NCI-H460 (cell line): Measurements from ENCODE around the gene COPA. TPM values are rescaled to one million over a fixed set of nuclear protein-coding genes. Genes with fewer than 3 reads are reported as not detected.

ENCODE experiments used
- DNase-seq: peaks from one replicate; pipeline ENCODE4 v3.0.0-alpha.2; 2016; ENCODE audit warnings: low read depth; ENCODE audit errors: extremely low read depth
- small RNA-seq, 2 experiments: library from RNA; depleted of rRNA; stranded (forward); fragments of <200 nt; gene quantifications; one replicate each; pipeline ENCODE3, GENCODE V24; 2014
- total RNA-seq: library from RNA; depleted of rRNA; stranded (reverse); fragments of >200 nt; shearing (Covaris generic); gene quantifications from 2 replicates; pipeline ENCODE4 v1.2.3, GENCODE V29; 2014; rRNA removed

Gene COPA
- total RNA-seq, 1 experiment from 2014 or later, result 184 TPM

- no peak for DNase-seq
Measured at GRCh38 chr1:160244209-160244608, 98.8 kb downstream of the COPA start.

DNA sequence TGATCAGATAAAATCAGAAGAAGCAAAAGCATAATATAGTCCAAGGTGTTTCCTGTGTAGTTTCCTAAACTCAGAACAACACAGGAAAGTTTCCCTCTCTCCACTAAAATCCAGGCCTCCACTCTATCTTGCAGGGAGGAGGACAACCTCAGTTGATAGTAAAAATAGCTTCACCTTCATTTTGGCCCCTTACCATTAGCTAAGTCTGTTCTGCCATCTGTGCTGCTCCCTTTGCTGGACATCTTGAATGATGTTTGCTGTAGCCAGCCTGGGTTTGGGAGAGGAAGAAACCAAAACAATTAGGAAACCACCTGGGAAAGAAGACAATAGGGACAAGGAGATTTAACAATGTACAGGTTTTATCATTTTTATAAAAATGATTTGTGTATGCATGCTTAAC lies 99.3 kb downstream of the COPA start:
- no peak for DNase-seq

DNA sequence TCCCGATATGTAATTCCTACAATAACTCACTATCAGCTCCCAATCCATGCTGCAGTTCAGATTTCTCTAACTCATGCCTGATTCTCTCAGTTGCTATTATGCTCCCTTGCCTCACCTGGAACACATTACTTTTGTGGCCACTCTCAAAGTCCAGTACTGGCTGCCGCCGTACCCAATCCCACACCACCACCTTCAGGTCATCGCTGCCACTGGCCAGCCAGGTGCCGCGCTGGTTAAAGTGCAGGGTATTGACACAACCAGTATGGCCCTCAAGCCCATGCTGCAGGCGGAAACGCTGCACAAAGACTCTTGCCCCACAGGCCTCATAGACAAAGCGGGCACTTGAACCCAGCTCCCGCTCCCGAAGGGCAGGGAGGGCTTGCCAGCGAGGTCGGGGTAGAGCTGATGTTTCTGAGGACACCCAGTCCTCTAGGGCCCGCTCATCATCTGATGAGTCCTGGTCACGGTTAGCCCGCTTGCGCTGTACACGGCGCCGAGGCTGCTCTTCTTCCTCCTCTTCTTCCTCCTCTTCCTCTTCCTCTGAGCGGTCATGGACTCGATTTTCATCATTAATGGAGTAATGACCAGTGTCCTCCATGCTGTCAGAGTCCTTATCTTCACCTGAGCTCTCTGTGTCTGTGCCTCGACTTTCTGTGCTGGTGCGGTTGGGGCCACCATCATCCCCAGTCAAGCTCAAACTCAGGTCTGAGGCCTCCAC lies 103.3 kb downstream of the COPA start:
- DNase-seq, result no peak

Small RNA genes lying within 50 kb of the gene (small RNA-seq; reads per million reads assigned to genes)
- gene RF00019 (0 reads per million in 2 experiments), gene RNU4-42P (0.12 to 0.18 reads per million in 2 experiments)

Other genes starting within 250 kb of the COPA start
- 22.4 and 23.1 TPM in 2 replicates for gene IGSF8, start 244.6 kb downstream of the COPA start, total RNA-seq
- 0.07 and 0.12 TPM in 2 replicates for gene ATP1A2, start 227.5 kb downstream of the COPA start, total RNA-seq
- not detected in 2 replicates for gene ATP1A4, start 191.6 kb downstream of the COPA start, total RNA-seq
- not detected in 2 replicates for gene CASQ1, start 152.7 kb downstream of the COPA start, total RNA-seq
- gene PEA15, start 137.9 kb downstream of the COPA start, total RNA-seq, result 57.5 and 63.5 TPM in 2 replicates
- gene DCAF8, start 80.7 kb downstream of the COPA start, total RNA-seq, result 90.9 and 125 TPM in 2 replicates
- gene PEX19, start 58.1 kb downstream of the COPA start, total RNA-seq, result 52.1 and 53.6 TPM in 2 replicates
- 129 and 144 TPM in 2 replicates for gene NCSTN, start 133 bp upstream of the COPA start, total RNA-seq
- gene NHLH1, start 23.8 kb upstream of the COPA start, total RNA-seq, result 0.27 TPM in 1 of 2 replicates, not detected in the other
- 0.02 TPM in 1 of 2 replicates, not detected in the other for gene VANGL2, start 57.3 kb upstream of the COPA start, total RNA-seq
- gene SLAMF6, start 180.0 kb upstream of the COPA start, total RNA-seq, result not detected in 2 replicates
- not detected in 2 replicates for gene CD84, start 236.2 kb upstream of the COPA start, total RNA-seq